NAMALWA (cell line): ENCODE results near the gene DYSF.

Source experiments
- DNase-seq: peaks from one replicate; pipeline ENCODE4 v3.0.0-alpha.2; 2015; ENCODE audit warnings: low spot score

DYSF gene

GRCh38 chr2:71614976-71615766 lies 161.8 kb downstream of the DYSF start:
- no peak for DNase-seq

GRCh38 chr2:71615767-71616730 lies 162.7 kb downstream of the DYSF start:
- DNase-seq = no peak

- DNase-seq = no peak
These were observed 163.9 kb downstream of the DYSF start for GRCh38 chr2:71617266-71617665.

- peak; percentile 28 for DNase-seq
These were observed 165.2 kb downstream of the DYSF start for GRCh38 chr2:71618327-71619113.

- peak; percentile 9 for DNase-seq
These were observed 165.9 kb downstream of the DYSF start for GRCh38 chr2:71619230-71619741.

- no peak for DNase-seq
These were observed 166.8 kb downstream of the DYSF start for GRCh38 chr2:71620116-71620515.

GRCh38 chr2:71620851-71621251 lies 167.5 kb downstream of the DYSF start:
- DNase-seq = no peak

- no peak for DNase-seq
These were observed 175.9 kb downstream of the DYSF start for GRCh38 chr2:71629273-71629672.

- no peak for DNase-seq
These were observed 176.6 kb downstream of the DYSF start for GRCh38 chr2:71629771-71630453.

GRCh38 chr2:71630454-71631328 lies 177.3 kb downstream of the DYSF start:
- no peak for DNase-seq

GRCh38 chr2:71631411-71631931 lies 178.1 kb downstream of the DYSF start:
- DNase-seq = no peak

GRCh38 chr2:71633086-71633485 lies 179.7 kb downstream of the DYSF start:
- DNase-seq = no peak

- no peak for DNase-seq
These were observed 181.2 kb downstream of the DYSF start for GRCh38 chr2:71634567-71634966.

GRCh38 chr2:71635798-71636197 lies 182.4 kb downstream of the DYSF start:
- DNase-seq = no peak

- no peak for DNase-seq
These were observed 183.8 kb downstream of the DYSF start for GRCh38 chr2:71637168-71637567.

GRCh38 chr2:71637736-71638135 lies 184.4 kb downstream of the DYSF start:
- no peak for DNase-seq

- no peak for DNase-seq
These were observed 186.4 kb downstream of the DYSF start for GRCh38 chr2:71639735-71640134.

- no peak for DNase-seq
These were observed 187.1 kb downstream of the DYSF start for GRCh38 chr2:71640489-71640888.

GRCh38 chr2:71643674-71644357 lies 190.5 kb downstream of the DYSF start:
- no peak for DNase-seq

GRCh38 chr2:71646028-71646427 lies 192.7 kb downstream of the DYSF start:
- no peak for DNase-seq
